ENCODE data around the gene ACOX3.

Gene ACOX3

DNA sequence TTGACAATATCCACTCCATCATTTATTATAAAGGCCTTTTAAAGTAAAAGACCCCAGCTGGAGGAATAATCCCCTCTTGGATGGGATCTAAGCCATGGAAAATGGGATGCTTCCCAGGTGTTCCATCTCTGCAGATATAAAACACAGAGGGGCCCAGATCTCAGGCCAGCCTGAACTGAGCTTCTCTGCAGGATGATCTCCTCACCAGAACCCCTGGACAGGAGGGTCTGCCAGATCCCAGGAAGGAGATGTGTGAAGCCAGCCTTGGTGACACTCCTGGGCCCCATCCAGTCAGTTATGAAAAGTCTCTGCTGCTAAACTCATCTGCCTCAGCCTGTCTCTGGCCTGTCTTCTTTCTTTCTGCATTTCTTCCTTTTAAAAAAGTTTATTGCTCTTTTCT lies 114.3 kb downstream of the ACOX3 start:
- Histone ChIP-seq H3K4me3 (ENCODE audit: low read length in 2 of 2) (no peak overlapping the region), H3K4me1 (ENCODE audit: control insufficient read depth, insufficient read depth, low read length) (peaks cover 22% of the 10 kb centered on the region), H3K9ac (ENCODE audit: low read length in 2 of 2) (no peak overlapping the region), H3K36me3 (ENCODE audit: control insufficient read depth in 2 of 2, insufficient read depth in 2 of 2, low read length in 2 of 2) (no peaks in the 10 kb centered on the region), H3K9me3 (ENCODE audit: control insufficient read depth in 2 of 2, low read length in 2 of 2) (peaks cover 0 to 7% of the 10 kb centered on the region in 2 donors), H3K27ac (ENCODE audit: low read length) (no peak overlapping the region), H3K27me3 (ENCODE audit: control insufficient read depth in 1 of 2, insufficient read depth in 2 of 2, low read length in 2 of 2) (no peaks in the 10 kb centered on the region)

DNA sequence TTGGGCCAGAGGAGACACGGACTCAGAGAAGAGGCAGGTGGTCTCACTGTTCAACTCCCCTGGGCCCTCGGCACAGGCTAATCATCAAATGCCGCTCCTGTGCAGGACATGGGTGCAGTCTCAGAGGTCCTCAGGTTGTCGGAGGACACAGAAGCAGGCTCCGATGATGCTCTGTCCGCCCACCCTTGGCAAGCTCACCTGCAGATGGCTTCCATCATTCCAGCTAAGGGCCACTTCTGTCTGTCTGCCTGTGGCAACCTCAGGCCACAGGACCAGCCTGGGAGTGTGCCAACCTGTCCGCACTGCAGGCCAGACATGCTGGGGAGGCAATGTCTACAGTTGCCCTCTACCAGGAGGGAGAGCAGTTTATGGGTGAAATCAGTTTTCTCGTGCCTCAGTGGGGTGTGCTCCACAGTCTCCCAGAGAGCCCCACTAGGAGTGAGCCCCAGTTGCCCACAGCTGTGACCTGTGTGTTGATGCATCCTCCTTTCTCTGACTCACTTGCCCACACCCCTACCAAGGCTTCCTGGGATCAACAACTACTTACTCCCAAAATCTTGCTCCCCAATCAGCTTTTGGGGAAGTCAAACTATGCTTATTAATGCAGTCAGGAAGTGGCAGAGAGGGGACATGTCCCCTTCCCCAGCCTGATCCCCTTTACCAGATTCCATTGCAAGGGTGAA lies 115.1 kb downstream of the ACOX3 start:
- Histone ChIP-seq H3K27me3 (ENCODE audit: control insufficient read depth in 1 of 2, insufficient read depth in 2 of 2, low read length in 2 of 2) (no peaks in the 10 kb centered on the region), H3K9me3 (ENCODE audit: control insufficient read depth in 2 of 2, low read length in 2 of 2) (peaks cover 0 to 7% of the 10 kb centered on the region in 2 donors), H3K9ac (ENCODE audit: low read length in 2 of 2) (no peak overlapping the region), H3K27ac (ENCODE audit: low read length) (no peak overlapping the region), H3K4me1 (ENCODE audit: control insufficient read depth, insufficient read depth, low read length) (peaks cover 20% of the 10 kb centered on the region), H3K4me3 (ENCODE audit: low read length in 2 of 2) (no peak overlapping the region), H3K36me3 (ENCODE audit: control insufficient read depth in 2 of 2, insufficient read depth in 2 of 2, low read length in 2 of 2) (no peaks in the 10 kb centered on the region)

DNA sequence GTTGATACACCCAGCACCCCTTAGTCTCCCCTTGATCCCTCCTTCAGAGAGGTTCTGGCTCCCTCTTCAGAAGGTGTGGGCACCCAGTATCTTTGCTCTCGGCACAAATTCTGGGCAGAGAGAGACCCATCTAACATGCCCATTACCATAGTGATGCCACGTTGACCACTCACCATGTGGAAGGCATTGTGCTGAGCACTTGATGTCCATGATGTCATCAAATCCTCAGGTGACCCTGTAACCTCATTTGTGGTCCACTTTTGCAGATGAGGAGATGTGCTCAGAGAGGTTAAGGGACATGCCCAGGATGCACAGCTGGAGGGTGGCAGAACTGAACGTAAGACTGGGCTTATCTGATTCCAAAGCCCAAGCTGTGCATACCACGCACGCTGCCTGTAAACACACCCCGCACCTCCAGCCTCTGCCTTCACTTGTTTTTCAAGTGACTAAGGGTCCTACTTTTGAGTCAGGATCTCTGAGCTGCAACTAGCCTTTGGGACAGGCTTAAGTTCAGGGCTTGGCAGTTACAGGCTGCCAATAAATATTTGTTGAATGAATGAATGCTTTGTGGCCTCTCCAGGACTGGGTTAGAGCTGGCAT lies 115.8 kb downstream of the ACOX3 start:
- H3K9ac ChIP-seq (ENCODE audit: low read length in 2 of 2): no peak overlapping the region
- H3K9me3 ChIP-seq (ENCODE audit: control insufficient read depth in 2 of 2, low read length in 2 of 2): peaks cover 0 to 7% of the 10 kb centered on the region in 2 donors
- no peaks in the 10 kb centered on the region for H3K27me3 ChIP-seq (ENCODE audit: control insufficient read depth in 1 of 2, insufficient read depth in 2 of 2, low read length in 2 of 2)
- peaks cover 27% of the 10 kb centered on the region for H3K4me1 ChIP-seq (ENCODE audit: control insufficient read depth, insufficient read depth, low read length)
- no peak overlapping the region for H3K27ac ChIP-seq (ENCODE audit: low read length)
- H3K4me3 ChIP-seq (ENCODE audit: low read length in 2 of 2): no peak overlapping the region
- no peaks in the 10 kb centered on the region for H3K36me3 ChIP-seq (ENCODE audit: control insufficient read depth in 2 of 2, insufficient read depth in 2 of 2, low read length in 2 of 2)

DNA sequence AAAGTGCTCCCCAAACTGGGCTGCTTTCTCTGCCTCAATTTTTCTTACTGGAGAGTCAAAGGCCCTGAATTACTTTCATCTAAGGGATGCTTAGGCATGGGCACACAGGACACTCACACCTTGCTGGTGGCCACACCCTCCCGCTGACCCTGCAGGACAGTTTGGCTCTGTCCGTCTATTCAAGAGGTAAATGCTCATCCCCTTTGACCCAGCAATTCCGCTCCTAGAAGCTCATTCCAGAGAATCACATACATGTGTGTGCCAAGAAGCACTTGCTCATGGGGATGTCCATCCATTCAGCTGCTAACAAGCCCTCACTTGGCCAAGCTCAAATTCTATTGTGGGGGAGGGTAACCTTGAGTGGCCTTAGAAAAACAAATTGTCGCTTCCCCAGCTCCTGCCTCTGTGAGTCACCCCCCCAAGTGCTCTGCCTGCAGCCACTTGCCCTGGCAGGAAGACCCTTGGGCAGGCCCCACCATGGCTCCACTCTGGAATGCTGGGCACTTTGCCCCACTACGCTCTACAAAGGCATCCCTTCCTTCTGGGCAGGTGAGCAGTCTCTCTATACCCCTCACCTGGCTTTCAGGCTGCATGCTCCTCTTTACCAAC lies 116.5 kb downstream of the ACOX3 start:
- Histone ChIP-seq H3K36me3 (ENCODE audit: control insufficient read depth in 2 of 2, insufficient read depth in 2 of 2, low read length in 2 of 2) (no peaks in the 10 kb centered on the region), H3K4me3 (ENCODE audit: low read length in 2 of 2) (no peak overlapping the region)

DNA sequence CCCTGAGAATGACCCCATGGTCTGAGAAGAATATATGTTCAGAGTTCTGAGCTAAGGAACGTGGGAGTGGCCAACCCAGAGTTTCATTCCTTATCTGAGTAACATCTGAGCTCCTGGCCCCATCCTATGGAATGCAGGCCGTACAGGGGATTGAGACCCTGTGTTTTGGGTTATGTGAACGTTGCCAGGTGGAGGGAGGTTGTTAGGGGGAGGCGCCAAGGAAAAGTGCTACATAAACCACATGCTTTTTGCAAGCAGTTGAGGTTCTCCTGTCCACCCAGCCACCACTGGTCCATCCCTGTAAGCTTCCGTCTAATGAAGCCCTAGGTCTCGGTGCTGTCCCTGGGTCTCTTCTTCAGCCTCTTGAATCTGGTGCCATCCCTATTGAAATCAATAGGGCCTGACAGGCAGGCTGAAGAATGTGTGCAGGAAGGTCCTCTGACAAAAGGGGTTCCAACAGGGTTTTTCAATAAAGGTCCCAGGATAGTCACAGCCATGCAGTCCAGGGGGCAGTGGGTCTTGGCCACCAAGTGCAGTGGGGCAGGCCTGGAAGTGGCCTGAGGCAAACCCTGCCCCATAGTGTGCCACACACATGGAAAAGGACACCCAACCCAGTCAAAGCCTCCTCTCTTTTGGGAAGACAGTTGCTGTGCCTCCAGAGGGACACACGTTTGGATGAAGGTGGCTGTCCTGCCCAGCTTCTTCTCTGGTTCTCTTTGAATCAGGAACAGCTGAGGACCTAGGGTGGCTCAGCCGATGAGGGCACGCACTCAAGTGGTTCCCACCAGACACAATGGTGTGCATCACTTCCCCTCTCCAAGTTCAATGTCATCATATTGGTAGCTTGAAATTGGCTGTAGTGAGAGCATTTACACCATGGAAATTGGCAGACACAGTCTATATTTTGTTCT lies 117.5 kb downstream of the ACOX3 start:
- peaks cover 34% of the 10 kb centered on the region for H3K4me1 ChIP-seq (ENCODE audit: control insufficient read depth, insufficient read depth, low read length)

More for the DNA sequence above, 116.5 kb downstream of the ACOX3 start:
- Histone ChIP-seq H3K4me1 (ENCODE audit: control insufficient read depth, insufficient read depth, low read length) (peaks cover 34% of the 10 kb centered on the region), H3K9ac (ENCODE audit: low read length in 2 of 2) (no peak overlapping the region), H3K9me3 (ENCODE audit: control insufficient read depth in 2 of 2, low read length in 2 of 2) (peaks cover 0 to 7% of the 10 kb centered on the region in 2 donors), H3K27ac (ENCODE audit: low read length) (no peak overlapping the region), H3K27me3 (ENCODE audit: control insufficient read depth in 1 of 2, insufficient read depth in 2 of 2, low read length in 2 of 2) (no peaks in the 10 kb centered on the region)

DNA sequence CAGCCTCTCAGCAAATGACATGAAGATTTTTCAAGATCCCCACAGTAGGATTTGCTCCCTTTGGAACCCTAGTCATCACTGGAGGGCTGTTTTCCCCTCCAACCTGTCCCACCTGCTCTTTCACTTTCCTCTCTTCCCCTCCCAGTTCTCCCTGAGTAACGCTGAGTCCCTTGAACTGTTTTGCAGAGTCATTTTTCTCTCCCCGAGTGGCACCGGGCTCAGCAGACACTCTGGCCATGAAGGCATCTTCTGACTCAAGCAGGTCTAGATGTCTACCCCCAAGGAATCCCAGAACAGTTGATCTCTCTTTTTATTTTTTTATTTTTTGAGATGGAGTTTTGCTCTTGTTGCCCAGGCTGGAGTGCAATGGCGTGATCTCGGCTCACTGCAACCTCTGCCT lies 118.8 kb downstream of the ACOX3 start:
- peaks cover 37% of the 10 kb centered on the region for H3K4me1 ChIP-seq (ENCODE audit: control insufficient read depth, insufficient read depth, low read length)
- no peaks in the 10 kb centered on the region for H3K36me3 ChIP-seq (ENCODE audit: control insufficient read depth in 2 of 2, insufficient read depth in 2 of 2, low read length in 2 of 2)
- H3K27me3 ChIP-seq (ENCODE audit: control insufficient read depth in 1 of 2, insufficient read depth in 2 of 2, low read length in 2 of 2): no peaks in the 10 kb centered on the region
- no peak overlapping the region for H3K4me3 ChIP-seq (ENCODE audit: low read length in 2 of 2)
- H3K9ac ChIP-seq (ENCODE audit: low read length in 2 of 2): no peak overlapping the region
- H3K27ac ChIP-seq (ENCODE audit: low read length): no peak overlapping the region
- H3K9me3 ChIP-seq (ENCODE audit: control insufficient read depth in 2 of 2, low read length in 2 of 2): peaks cover 0 to 4% of the 10 kb centered on the region in 2 donors

More for the DNA sequence above, 117.5 kb downstream of the ACOX3 start:
- H3K27me3 ChIP-seq (ENCODE audit: control insufficient read depth in 1 of 2, insufficient read depth in 2 of 2, low read length in 2 of 2): no peaks in the 10 kb centered on the region
- no peak overlapping the region for H3K27ac ChIP-seq (ENCODE audit: low read length)
- H3K4me3 ChIP-seq (ENCODE audit: low read length in 2 of 2): no peak overlapping the region
- no peaks in the 10 kb centered on the region for H3K36me3 ChIP-seq (ENCODE audit: control insufficient read depth in 2 of 2, insufficient read depth in 2 of 2, low read length in 2 of 2)
- peaks cover 0 to 7% of the 10 kb centered on the region in 2 donors for H3K9me3 ChIP-seq (ENCODE audit: control insufficient read depth in 2 of 2, low read length in 2 of 2)
- H3K9ac ChIP-seq (ENCODE audit: low read length in 2 of 2): no peak overlapping the region

DNA sequence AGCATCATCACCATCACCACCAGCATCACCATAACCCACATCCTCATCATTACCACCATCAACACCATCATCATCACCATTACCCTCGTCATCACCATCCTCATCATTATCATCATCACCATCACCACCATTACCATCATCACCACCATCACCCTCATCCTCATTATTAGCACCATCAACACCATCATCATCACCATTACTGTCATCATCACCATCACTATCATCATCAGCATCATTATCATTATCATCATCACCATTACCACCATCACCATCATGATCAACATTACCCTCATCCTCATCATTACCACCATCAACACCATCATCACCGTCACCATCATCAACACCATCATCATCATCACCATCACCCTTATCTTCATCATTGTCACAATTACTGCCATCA lies 119.3 kb downstream of the ACOX3 start:
- Histone ChIP-seq H3K27ac (ENCODE audit: low read length) (no peak overlapping the region), H3K27me3 (ENCODE audit: control insufficient read depth in 1 of 2, insufficient read depth in 2 of 2, low read length in 2 of 2) (no peaks in the 10 kb centered on the region), H3K4me3 (ENCODE audit: low read length in 2 of 2) (no peak overlapping the region), H3K9me3 (ENCODE audit: control insufficient read depth in 2 of 2, low read length in 2 of 2) (peaks cover 0 to 4% of the 10 kb centered on the region in 2 donors), H3K9ac (ENCODE audit: low read length in 2 of 2) (no peak overlapping the region), H3K4me1 (ENCODE audit: control insufficient read depth, insufficient read depth, low read length) (peaks cover 43% of the 10 kb centered on the region), H3K36me3 (ENCODE audit: control insufficient read depth in 2 of 2, insufficient read depth in 2 of 2, low read length in 2 of 2) (no peaks in the 10 kb centered on the region)

DNA sequence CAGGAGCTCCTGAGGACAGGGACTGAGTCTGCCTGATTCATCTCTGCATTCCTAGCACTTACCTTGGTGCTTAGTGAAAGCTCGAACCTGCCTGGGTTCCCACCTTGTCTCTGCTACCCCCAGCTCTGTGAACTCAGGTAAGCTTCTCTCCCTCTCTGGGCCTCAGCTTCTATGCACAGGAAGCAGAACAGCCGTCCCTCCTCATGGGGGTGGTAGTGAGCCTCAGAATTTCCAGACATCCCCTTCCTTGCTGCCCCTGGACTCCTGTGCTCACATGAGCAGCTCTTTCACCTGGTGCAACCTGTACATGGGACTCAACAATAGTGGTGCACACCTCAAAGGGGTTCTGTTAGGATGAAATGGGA lies 120.2 kb downstream of the ACOX3 start:
- no peak overlapping the region for H3K9ac ChIP-seq (ENCODE audit: low read length in 2 of 2)
- H3K9me3 ChIP-seq (ENCODE audit: control insufficient read depth in 2 of 2, low read length in 2 of 2): peaks cover 0 to 4% of the 10 kb centered on the region in 2 donors
- H3K36me3 ChIP-seq (ENCODE audit: control insufficient read depth in 2 of 2, insufficient read depth in 2 of 2, low read length in 2 of 2): no peaks in the 10 kb centered on the region
- H3K4me3 ChIP-seq (ENCODE audit: low read length in 2 of 2): peak overlapping the region in 1 of 2 donors; percentile 35
- H3K4me1 ChIP-seq (ENCODE audit: control insufficient read depth, insufficient read depth, low read length): peaks cover 47% of the 10 kb centered on the region
- H3K27me3 ChIP-seq (ENCODE audit: control insufficient read depth in 1 of 2, insufficient read depth in 2 of 2, low read length in 2 of 2): no peaks in the 10 kb centered on the region
- H3K27ac ChIP-seq (ENCODE audit: low read length): peak overlapping the region; percentile 71

DNA sequence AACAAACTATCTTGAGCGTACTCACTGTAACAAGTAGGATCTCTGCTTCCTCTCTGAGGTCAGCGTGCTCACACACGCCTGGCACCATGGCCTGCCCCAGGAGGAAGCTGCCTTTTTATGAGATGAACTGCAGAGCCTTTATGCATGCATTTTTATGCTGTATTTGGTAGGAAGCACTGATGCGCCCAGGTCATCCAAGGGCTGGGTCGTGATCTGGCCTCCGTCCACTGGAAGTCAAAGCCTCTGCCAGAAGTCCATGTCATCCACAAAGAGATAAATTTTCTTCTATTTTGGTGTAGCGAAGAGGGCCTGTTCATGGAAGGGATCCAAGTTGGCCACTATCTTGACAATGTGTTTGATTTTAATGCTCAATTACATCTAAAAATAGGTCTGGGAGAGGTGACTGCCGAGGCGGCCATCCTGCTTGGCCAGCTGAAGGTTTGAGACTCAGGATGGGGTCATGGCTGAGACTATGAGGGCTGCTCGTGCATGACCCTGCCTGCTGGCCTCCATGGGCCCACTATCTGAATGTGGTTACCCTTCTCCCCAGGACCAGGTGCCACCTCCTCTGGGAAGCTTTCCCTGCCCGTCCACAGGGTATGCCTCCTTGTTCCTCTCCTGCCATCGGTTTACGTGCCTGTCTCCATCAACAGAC lies 120.7 kb downstream of the ACOX3 start:
- Histone ChIP-seq H3K36me3 (ENCODE audit: control insufficient read depth in 2 of 2, insufficient read depth in 2 of 2, low read length in 2 of 2) (no peaks in the 10 kb centered on the region), H3K9me3 (ENCODE audit: control insufficient read depth in 2 of 2, low read length in 2 of 2) (peaks cover 0 to 4% of the 10 kb centered on the region in 2 donors), H3K9ac (ENCODE audit: low read length in 2 of 2) (no peak overlapping the region), H3K27me3 (ENCODE audit: control insufficient read depth in 1 of 2, insufficient read depth in 2 of 2, low read length in 2 of 2) (no peaks in the 10 kb centered on the region), H3K4me3 (ENCODE audit: low read length in 2 of 2) (peak overlapping the region in 1 of 2 donors; percentile 35), H3K27ac (ENCODE audit: low read length) (peak overlapping the region; percentile 71), H3K4me1 (ENCODE audit: control insufficient read depth, insufficient read depth, low read length) (peaks cover 44% of the 10 kb centered on the region)

DNA sequence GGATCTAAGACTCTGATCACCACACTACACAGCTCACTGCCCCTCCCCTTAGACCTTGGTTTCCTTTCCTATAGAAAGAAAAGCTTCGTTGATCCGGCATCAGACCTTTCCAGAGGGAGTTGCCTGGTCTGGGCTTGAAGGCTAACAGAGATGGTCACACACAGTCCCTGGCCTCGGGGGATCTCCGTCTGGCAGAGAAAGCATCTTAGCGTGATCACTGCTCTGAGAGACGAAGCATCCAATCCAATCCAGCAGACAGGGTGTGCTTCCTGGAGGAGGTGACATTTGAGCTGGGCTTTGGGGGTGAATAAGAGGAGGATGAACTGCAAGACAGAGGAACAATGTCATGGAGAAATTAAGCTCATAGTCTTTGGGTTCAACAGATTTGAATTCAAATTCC lies 121.5 kb downstream of the ACOX3 start:
- H3K9ac ChIP-seq (ENCODE audit: low read length in 2 of 2): no peak overlapping the region
- H3K9me3 ChIP-seq (ENCODE audit: control insufficient read depth in 2 of 2, low read length in 2 of 2): peaks cover 0 to under 1% of the 10 kb centered on the region in 2 donors
- H3K4me3 ChIP-seq (ENCODE audit: low read length in 2 of 2): no peak overlapping the region
- H3K36me3 ChIP-seq (ENCODE audit: control insufficient read depth in 2 of 2, insufficient read depth in 2 of 2, low read length in 2 of 2): no peaks in the 10 kb centered on the region
- peaks cover 43% of the 10 kb centered on the region for H3K4me1 ChIP-seq (ENCODE audit: control insufficient read depth, insufficient read depth, low read length)
- no peaks in the 10 kb centered on the region for H3K27me3 ChIP-seq (ENCODE audit: control insufficient read depth in 1 of 2, insufficient read depth in 2 of 2, low read length in 2 of 2)
- peak overlapping the region; percentile 71 for H3K27ac ChIP-seq (ENCODE audit: low read length)

All from stomach smooth muscle (tissue), 2 donors.